H1 (cell line): ENCODE measurements around the gene KIR2DL1. TPM values are rescaled to one million over a fixed set of nuclear protein-coding genes. Genes with fewer than 3 reads are reported as not detected.

Source experiments
- CTCF ChIA-PET: fragments of 300-600 bp; sonication (Branson Sonifier 250); formaldehyde crosslinking; loops from one replicate; lab custom pipeline; 2021; ENCODE audit not compliant: partially characterized antibody; lab: Charles Lee
- POLR2A ChIA-PET: fragments of 300-600 bp; sonication (Branson Sonifier 250); formaldehyde crosslinking; loops from one replicate; lab custom pipeline; 2021; ENCODE audit warnings: inconsistent platforms; ENCODE audit not compliant: partially characterized antibody; lab: Charles Lee
- DNase-seq, 2 experiments: peaks; one replicate each; pipeline versions ENCODE4 v3.0.0 to v3.0.0-alpha.2; 2010 to 2022; ENCODE audit warnings: low spot score in 2 of 2, low read depth in 1 of 2, mixed read lengths in 1 of 2
- FAIRE-seq: peaks from 2 replicates; lab custom pipeline; 2011; peaks lifted over from hg19 to GRCh38; lab: Jason Lieb, UNC
- H2AFZ ChIP-seq: 2 replicates; pipeline ENCODE4 v1.8.1; 2012; ENCODE audit warnings: low read length, inconsistent platforms
- H2AK5ac ChIP-seq: 2 replicates; pipeline ENCODE4 v1.6.1; 2013; ENCODE audit warnings: low read depth, low read length
- H2BK120ac ChIP-seq: replicated peaks from 2 replicates; pipeline ENCODE3; 2013; ENCODE audit warnings: low read depth, low read length, inconsistent platforms
- H2BK12ac ChIP-seq: 2 replicates; pipeline ENCODE4 v1.6.1; 2013; ENCODE audit warnings: low read depth, low read length
- H2BK15ac ChIP-seq: 2 replicates; pipeline ENCODE4 v1.6.1; 2013; ENCODE audit warnings: low read length
- H2BK20ac ChIP-seq: 2 replicates; pipeline ENCODE4 v1.6.1; 2013; ENCODE audit warnings: low read length
- H2BK5ac ChIP-seq: 2 replicates; pipeline ENCODE4 v1.6.1; 2013; ENCODE audit warnings: low read depth, low read length
- H3K14ac ChIP-seq: 2 replicates; pipeline ENCODE4 v1.6.1; 2013; ENCODE audit warnings: inconsistent platforms; ENCODE audit not compliant: insufficient read length
- H3K18ac ChIP-seq: 2 replicates; pipeline ENCODE4 v1.6.1; 2013; ENCODE audit warnings: low read length; ENCODE audit errors: extremely low read depth
- H3K23ac ChIP-seq: 2 replicates; pipeline ENCODE4 v1.6.1; 2013; ENCODE audit warnings: inconsistent platforms; ENCODE audit not compliant: insufficient read length
- H3K23me2 ChIP-seq: 2 replicates; pipeline ENCODE4 v1.6.1; 2013; ENCODE audit warnings: low read depth, low read length
- H3K27ac ChIP-seq: 2 replicates; pipeline ENCODE4 v1.6.1; 2011; ENCODE audit warnings: low read depth, low read length, inconsistent platforms
- H3K27me3 ChIP-seq, 4 experiments: replicated peaks in 1 of 4; 1 replicate in 1 of 4; 2 replicates in 3 of 4; pipeline versions ENCODE4 v1.6.1 to v1.8.1; 2011 to 2013; ENCODE audit warnings: low read length in 3 of 4, mild to moderate bottlenecking in 3 of 4, inconsistent platforms in 2 of 4, mixed read lengths in 2 of 4, moderate library complexity in 1 of 4; ENCODE audit not compliant: control insufficient read depth in 3 of 4, insufficient read depth in 3 of 4; ENCODE audit errors: extremely low read depth in 1 of 4
- H3K36me3 ChIP-seq, 4 experiments: 2 replicates each; pipeline versions ENCODE4 v1.6.1 to v1.8.1; 2011 to 2013; ENCODE audit warnings: mild to moderate bottlenecking in 4 of 4, low read length in 3 of 4, moderate library complexity in 2 of 4, control low read depth in 1 of 4, inconsistent platforms in 1 of 4; ENCODE audit not compliant: insufficient read depth in 4 of 4, control insufficient read depth in 2 of 4
- H3K4ac ChIP-seq: replicated peaks from 2 replicates; pipeline ENCODE3; 2013; ENCODE audit warnings: low read length, low read depth, mixed read lengths, inconsistent platforms; ENCODE audit not compliant: insufficient read length
- H3K4me1 ChIP-seq, 4 experiments: replicated peaks in 1 of 4; 1 replicate in 1 of 4; 2 replicates in 3 of 4; pipeline versions ENCODE4 v1.6.1 to v1.8.1; 2011 to 2013; ENCODE audit warnings: low read length in 3 of 4, inconsistent platforms in 2 of 4, mixed read lengths in 1 of 4; ENCODE audit not compliant: insufficient read depth in 4 of 4, control insufficient read depth in 3 of 4
- H3K4me2 ChIP-seq, 2 experiments: 2 replicates each; pipeline versions ENCODE4 v1.6.1 to v1.8.1; 2011 to 2013; ENCODE audit warnings: low read depth in 2 of 2, low read length in 2 of 2, control low read depth in 1 of 2, inconsistent platforms in 1 of 2, mild to moderate bottlenecking in 1 of 2; ENCODE audit not compliant: insufficient read depth in 1 of 2
- H3K4me3 ChIP-seq, 4 experiments: fragments of 200-600, 300-600 bp in 1 of 4; sonication (generic), shearing (Covaris generic), sonication (Bioruptor Twin) in 1 of 4; 2 replicates each; pipeline versions ENCODE4 v1.5.1 to v1.8.1; 2011 to 2016; ENCODE audit warnings: low read length in 4 of 4, low read depth in 3 of 4, control low read depth in 2 of 4, inconsistent platforms in 2 of 4, mild to moderate bottlenecking in 2 of 4, mixed read lengths in 1 of 4, moderate library complexity in 1 of 4; ENCODE audit not compliant: insufficient read depth in 2 of 4; ENCODE audit errors: extremely low read depth in 1 of 4
- H3K56ac ChIP-seq: replicated peaks from 2 replicates; pipeline ENCODE3; 2013; ENCODE audit warnings: low read depth, mild to moderate bottlenecking, mixed read lengths, low read length, inconsistent platforms; ENCODE audit not compliant: insufficient read length
- H3K79me1 ChIP-seq: 2 replicates; pipeline ENCODE4 v1.6.1; 2013; ENCODE audit warnings: low read depth, low read length, control low read depth
- H3K79me2 ChIP-seq, 2 experiments: 2 replicates each; pipeline versions ENCODE4 v1.6.1 to v1.8.1; 2012 to 2013; ENCODE audit warnings: low read length in 2 of 2, mild to moderate bottlenecking in 2 of 2, inconsistent platforms in 1 of 2; ENCODE audit not compliant: insufficient read depth in 2 of 2, control insufficient read depth in 1 of 2
- H3K9ac ChIP-seq, 4 experiments: replicated peaks in 1 of 4; 1 replicate in 1 of 4; 2 replicates in 3 of 4; pipeline versions ENCODE4 v1.6.1 to v1.8.1; 2011 to 2013; ENCODE audit warnings: low read depth in 3 of 4, low read length in 3 of 4, control low read depth in 2 of 4, mild to moderate bottlenecking in 2 of 4, moderate library complexity in 2 of 4, inconsistent platforms in 1 of 4; ENCODE audit errors: extremely low read depth in 1 of 4
- H3K9me3 ChIP-seq, 2 experiments: 2 replicates each; pipeline versions ENCODE4 v1.6.1 to v1.8.1; 2012 to 2013; ENCODE audit warnings: mild to moderate bottlenecking in 2 of 2, moderate library complexity in 2 of 2, control low read depth in 1 of 2, inconsistent platforms in 1 of 2, low read depth in 1 of 2, low read length in 1 of 2, mixed read lengths in 1 of 2; ENCODE audit not compliant: insufficient read depth in 2 of 2
- H4K20me1 ChIP-seq, 2 experiments: replicated peaks in 1 of 2; 2 replicates each; pipeline versions ENCODE3 to v1.8.1; 2011 to 2013; ENCODE audit warnings: inconsistent platforms in 2 of 2, low read length in 2 of 2, mild to moderate bottlenecking in 1 of 2; ENCODE audit not compliant: insufficient read depth in 2 of 2, control insufficient read depth in 1 of 2
- H4K5ac ChIP-seq: 2 replicates; pipeline ENCODE4 v1.6.1; 2013; ENCODE audit warnings: low read length, low read depth, mixed read lengths, inconsistent platforms; ENCODE audit not compliant: insufficient read length
- H4K8ac ChIP-seq: 2 replicates; pipeline ENCODE4 v1.8.0; 2013; ENCODE audit warnings: mild to moderate bottlenecking, moderate library complexity, low read length, inconsistent platforms; ENCODE audit not compliant: insufficient read depth; ENCODE audit errors: extremely low read depth
- H4K91ac ChIP-seq: replicated peaks from 2 replicates; pipeline ENCODE3; 2013; ENCODE audit warnings: low read length, mixed read lengths, inconsistent platforms; ENCODE audit not compliant: insufficient read length
- BACH1 ChIP-seq: IDR thresholded peaks from 2 replicates; pipeline ENCODE4 v1.6.1; 2012; ENCODE audit warnings: low read length, improper control_type of control experiment
- JUND ChIP-seq: IDR thresholded peaks from 2 replicates; pipeline ENCODE4 v1.6.1; 2011; ENCODE audit warnings: mild to moderate bottlenecking, improper control_type of control experiment, low read length
- NANOG ChIP-seq: IDR thresholded peaks from 2 replicates; pipeline ENCODE4 v1.6.1; 2011; ENCODE audit warnings: low read length, low read depth, mild to moderate bottlenecking, inconsistent platforms; ENCODE audit not compliant: insufficient read depth, poor library complexity, severe bottlenecking
- SIRT6 ChIP-seq: IDR thresholded peaks from one replicate; pipeline ENCODE4 v1.7.1; 2012; ENCODE audit warnings: low read length, inconsistent platforms
- ZNF274 ChIP-seq: IDR thresholded peaks from 2 replicates; pipeline ENCODE4 v1.7.0; 2012; ENCODE audit warnings: low read length, borderline replicate concordance; ENCODE audit errors: extremely low read depth
- WGBS, 2 experiments: shearing (Covaris generic) in 1 of 2; methylation state at CpG; one replicate each; pipeline versions ENCODE4 v1.1.6 to v1.1.7; 2013 to 2015; ENCODE audit warnings: low lambda C conversion rate in 2 of 2, mixed read lengths in 2 of 2, inconsistent platforms in 1 of 2, low coverage in 1 of 2, missing lambda C conversion rate in 1 of 2; ENCODE audit not compliant: insufficient replicate concordance in 2 of 2, insufficient coverage in 1 of 2, insufficient read length in 1 of 2; ENCODE audit errors: extremely low coverage in 1 of 2, missing lambda C conversion rate in 1 of 2; 5-methylcytosine and 5-hydroxymethylcytosine counted together
- polyA plus RNA-seq, 7 experiments: library from polyadenylated mRNA; depleted of rRNA in 3 of 7; stranded (reverse) in 5 of 7; unstranded in 2 of 7; fragments of >200 nt in 5 of 7; fragments of 200-250 nt in 2 of 7; gene quantifications; 1 replicate in 5 of 7; 2 replicates in 1 of 7; 4 replicates in 1 of 7; pipeline versions ENCODE4 v1.2.1 to v1.2.3, GENCODE V29; 2011 to 2013; ENCODE audit warnings: missing spikeins in 2 of 7, mixed read lengths in 2 of 7
- total RNA-seq: library from RNA; stranded (reverse); fragmentation: NEBNext Ultra II Directional; extraction: Animal tissue kit (Norgen Biotek cat#: 25700); gene quantifications from 2 replicates; pipeline ENCODE4 v1.2.1, GENCODE V29; 2021

The KIR2DL1 gene
- total and polyA plus RNA-seq, 2 of the 8 experiments (the other 6 are each of a cell fraction or from before 2014, with no cell fraction given): not detected

DNA sequence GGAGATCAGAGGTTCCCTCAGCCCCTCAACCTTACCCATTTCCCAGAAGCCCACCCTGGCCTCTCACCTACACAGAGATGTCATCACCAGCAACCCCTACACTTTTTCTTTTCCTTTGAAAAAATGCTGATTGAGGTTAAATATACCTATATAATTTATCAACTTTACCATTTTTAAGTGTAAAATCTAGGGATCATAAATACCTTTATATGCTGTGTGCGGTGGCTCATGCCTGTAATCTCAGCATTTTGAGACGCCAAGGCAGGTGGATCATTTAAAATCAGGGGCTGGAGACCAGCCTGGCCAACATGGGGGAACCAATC is 36.9 kb downstream of the KIR2DL1 start:
- WGBS, 2 experiments: 63% methylated on average over 2 of the region's 2 CpGs; no CpG with 5 or more reads in 1 of the 2 experiments
- Histone ChIP-seq H2BK20ac (no peak overlapping the region), H3K9me3 (peaks cover 73 to 78% of the 10 kb centered on the region in 2 experiments), H3K79me1 (no peaks in the 10 kb centered on the region), H3K56ac (no peak overlapping the region), H3K4me1 (no peaks in the 10 kb centered on the region), H2AFZ (no peak overlapping the region), H3K36me3 (no peaks in the 10 kb centered on the region; a peak in 1 of 8 replicates), H2BK120ac (no peak overlapping the region), H2BK12ac (no peak overlapping the region), H3K18ac (no peak overlapping the region), H3K4me2 (no peak overlapping the region), H4K5ac (no peak overlapping the region), H4K91ac (no peak overlapping the region), H3K27me3 (no peaks in the 10 kb centered on the region), H2AK5ac (no peak overlapping the region), H3K23me2 (no peaks in the 10 kb centered on the region), H2BK15ac (no peak overlapping the region), H3K79me2 (no peaks in the 10 kb centered on the region), H2BK5ac (no peak overlapping the region), H3K27ac (no peak overlapping the region), H3K9ac (no peak overlapping the region), H3K4me3 (no peak overlapping the region), H4K20me1 (no peaks in the 10 kb centered on the region), H3K23ac (no peak overlapping the region), H3K4ac (no peak overlapping the region), H4K8ac (no peak overlapping the region), H3K14ac (no peak overlapping the region)
- POLR2A ChIA-PET: no interaction called here
- FAIRE-seq (no peak), DNase-seq (no peak)
- CTCF ChIA-PET: no interaction called here
- no peak for TF ChIP-seq ZNF274
- TF ChIP-seq BACH1: no peak
- TF ChIP-seq JUND: no peak
- no peak for TF ChIP-seq SIRT6
- TF ChIP-seq NANOG: no peak
